ENCODE measurements around the gene DPEP2NB. TPM values are rescaled to one million over a fixed set of nuclear protein-coding genes. Genes with fewer than 3 reads are reported as not detected.

Gene DPEP2NB
- total and polyA plus RNA-seq, 2 donors (not counting 3 experiments of a cell fraction or from before 2014, with no cell fraction given): not detected

DNA sequence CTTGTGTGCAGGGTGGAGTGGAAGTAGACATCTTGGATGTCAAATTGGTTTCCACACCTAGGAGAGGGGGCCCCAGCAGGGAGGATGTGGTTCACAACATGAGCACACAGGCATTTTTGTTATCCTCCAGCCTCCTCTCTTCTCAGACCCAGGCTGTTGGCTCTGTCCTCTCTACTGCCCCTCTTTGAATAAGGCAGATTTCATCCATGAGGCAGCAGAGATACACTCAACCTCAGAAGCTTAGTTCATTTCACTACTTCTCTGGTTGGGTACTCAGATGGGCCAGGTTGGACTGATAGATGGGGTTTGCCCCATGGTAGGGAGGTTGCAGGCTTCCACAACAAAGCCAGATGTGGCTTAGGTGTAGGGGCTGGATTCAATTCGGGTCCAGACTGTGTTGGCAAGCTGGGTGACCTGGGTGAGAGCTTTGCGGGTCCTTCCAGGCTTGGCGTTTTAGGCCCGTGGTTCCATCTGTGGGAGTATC, 47.2 kb upstream of the DPEP2NB start:
- no peak overlapping the region for H3K4me2 ChIP-seq (ENCODE audit: insufficient read depth, low read length)
- peaks cover 26% of the 10 kb centered on the region for H3K4me1 ChIP-seq (ENCODE audit: control insufficient read depth, extremely low read depth, insufficient read depth, low read length)
- no peak overlapping the region for H3K4me3 ChIP-seq (replicated peaks in 1 of 3; ENCODE audit: insufficient read depth in 1 of 3, low read depth in 1 of 3, low read length in 3 of 3)
- H4K20me1 ChIP-seq (replicated peaks; ENCODE audit: control insufficient read depth, extremely low read depth, insufficient read depth, low read length): no peaks in the 10 kb centered on the region
- no peaks in the 10 kb centered on the region for H3K27me3 ChIP-seq (ENCODE audit: control insufficient read depth in 2 of 2, insufficient read depth in 2 of 2, low read length in 2 of 2)
- no peak overlapping the region for H3K9ac ChIP-seq (replicated peaks; ENCODE audit: extremely low read depth, insufficient read depth, low read length)
- no peak for DNase-seq (ENCODE audit: low read depth, low spot score)
- BruUV-seq (replicated peaks): no TSS peak
- peaks cover 0 to 2% of the 10 kb centered on the region in 2 experiments for H3K36me3 ChIP-seq (ENCODE audit: control insufficient read depth in 2 of 2, extremely low read depth in 1 of 2, insufficient read depth in 2 of 2, low read length in 2 of 2)
- intact Hi-C loops (cut with micrococcal nuclease): loop anchor here (5.0 kb wide), 1 partner anchor 181 kb away; the partner anchor contains the start of gene NRN1L
- no peaks in the 10 kb centered on the region for H3K79me2 ChIP-seq (ENCODE audit: control insufficient read depth, insufficient read depth, low read length)
- H2AFZ ChIP-seq (ENCODE audit: low read depth, low read length): no peak overlapping the region
- CTCF ChIA-PET: interaction anchor here (1.0 to 5.4 kb wide), 4 partner anchors 17 to 247 kb away, joined by 3 to 34 read pairs (median 10); partner anchors contain the start of gene NFATC3
- H3K9me3 ChIP-seq (replicated peaks; ENCODE audit: control insufficient read depth, insufficient read depth, low read length): no peaks in the 10 kb centered on the region
- no peak for TF ChIP-seq MYC (IDR thresholded peaks at IDR 0.05; ENCODE audit: low read depth, low read length)
- no peak for TF ChIP-seq POLR2AphosphoS5 (IDR thresholded peaks at IDR 0.05; ENCODE audit: insufficient read depth, low read depth, low read length)
- TF ChIP-seq, protein P1, sequence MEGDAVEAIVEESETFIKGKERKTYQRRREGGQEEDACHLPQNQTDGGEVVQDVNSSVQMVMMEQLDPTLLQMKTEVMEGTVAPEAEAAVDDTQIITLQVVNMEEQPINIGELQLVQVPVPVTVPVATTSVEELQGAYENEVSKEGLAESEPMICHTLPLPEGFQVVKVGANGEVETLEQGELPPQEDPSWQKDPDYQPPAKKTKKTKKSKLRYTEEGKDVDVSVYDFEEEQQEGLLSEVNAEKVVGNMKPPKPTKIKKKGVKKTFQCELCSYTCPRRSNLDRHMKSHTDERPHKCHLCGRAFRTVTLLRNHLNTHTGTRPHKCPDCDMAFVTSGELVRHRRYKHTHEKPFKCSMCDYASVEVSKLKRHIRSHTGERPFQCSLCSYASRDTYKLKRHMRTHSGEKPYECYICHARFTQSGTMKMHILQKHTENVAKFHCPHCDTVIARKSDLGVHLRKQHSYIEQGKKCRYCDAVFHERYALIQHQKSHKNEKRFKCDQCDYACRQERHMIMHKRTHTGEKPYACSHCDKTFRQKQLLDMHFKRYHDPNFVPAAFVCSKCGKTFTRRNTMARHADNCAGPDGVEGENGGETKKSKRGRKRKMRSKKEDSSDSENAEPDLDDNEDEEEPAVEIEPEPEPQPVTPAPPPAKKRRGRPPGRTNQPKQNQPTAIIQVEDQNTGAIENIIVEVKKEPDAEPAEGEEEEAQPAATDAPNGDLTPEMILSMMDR (IDR thresholded peaks at IDR 0.05; ENCODE audit: extremely low read depth in 1 of 2, insufficient read depth in 1 of 2, low read depth in 1 of 2, low read length in 2 of 2): no peak
- no peak for TF ChIP-seq FOS (IDR thresholded peaks at IDR 0.05; ENCODE audit: borderline replicate concordance, insufficient read depth, low read length)
- TF ChIP-seq POLR2A (IDR thresholded peaks at IDR 0.05; ENCODE audit: low read depth, low read length): no peak
- TF ChIP-seq, protein P2, sequence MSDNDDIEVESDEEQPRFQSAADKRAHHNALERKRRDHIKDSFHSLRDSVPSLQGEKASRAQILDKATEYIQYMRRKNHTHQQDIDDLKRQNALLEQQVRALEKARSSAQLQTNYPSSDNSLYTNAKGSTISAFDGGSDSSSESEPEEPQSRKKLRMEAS (IDR thresholded peaks at IDR 0.05; ENCODE audit: insufficient read depth, insufficient read length): no peak
- TF ChIP-seq JUN (IDR thresholded peaks at IDR 0.05; ENCODE audit: borderline replicate concordance, insufficient read depth, insufficient read length, low read depth): no peak
- TF ChIP-seq GATA2 (IDR thresholded peaks at IDR 0.05; ENCODE audit: insufficient read depth, insufficient read length, low read depth, low read length): no peak
- no peak for TF ChIP-seq EZH2 (IDR thresholded peaks at IDR 0.05; ENCODE audit: borderline replicate concordance, low read depth, low read length, severe bottlenecking)
- no peaks in the 10 kb centered on the region for H3K9me1 ChIP-seq (replicated peaks; ENCODE audit: control insufficient read depth, extremely low read depth, insufficient read depth, low read length)
- dilution Hi-C loops (cut with MboI; ENCODE audit: extremely low pct_ligation_motif_present, low sequenced_read_pairs): no loop called here
- H3K27ac ChIP-seq (ENCODE audit: insufficient read depth, low read depth, low read length): no peak overlapping the region
- POLR2A ChIA-PET: no interaction called here
- FAIRE-seq: no peak

Data from endothelial cell of umbilical vein (primary cell).